H9 (cell line): ENCODE measurements around the gene UBE2B. TPM values are rescaled to one million over a fixed set of nuclear protein-coding genes. Genes with fewer than 3 reads are reported as not detected.

Experiments
- DNase-seq: peaks from one replicate; pipeline ENCODE4 v3.0.0-alpha.2; 2017
- H2AFZ ChIP-seq: one replicate; pipeline ENCODE4 v1.6.1; 2013; ENCODE audit warnings: mild to moderate bottlenecking, low read length, control low read depth, moderate library complexity
- H2AK5ac ChIP-seq: 2 replicates; pipeline ENCODE4 v1.6.1; 2013; ENCODE audit warnings: low read length, control low read depth, mixed read lengths; ENCODE audit not compliant: insufficient read length
- H2BK120ac ChIP-seq: one replicate; pipeline ENCODE4 v1.6.1; 2013; ENCODE audit warnings: low read depth, mild to moderate bottlenecking, low read length, control low read depth, inconsistent platforms; ENCODE audit not compliant: poor library complexity, severe bottlenecking
- H2BK12ac ChIP-seq: 2 replicates; pipeline ENCODE4 v1.6.1; 2013; ENCODE audit warnings: low read length, control low read depth, mixed read lengths, low read depth; ENCODE audit not compliant: insufficient read length
- H2BK15ac ChIP-seq: 2 replicates; pipeline ENCODE4 v1.6.1; 2013; ENCODE audit warnings: low read depth, low read length, control low read depth
- H2BK20ac ChIP-seq: one replicate; pipeline ENCODE4 v1.6.1; 2013; ENCODE audit warnings: low read depth, mild to moderate bottlenecking, low read length, control low read depth, inconsistent platforms; ENCODE audit not compliant: poor library complexity, severe bottlenecking
- H2BK5ac ChIP-seq: 2 replicates; pipeline ENCODE4 v1.6.1; 2013; ENCODE audit warnings: low read length, control low read depth, mixed read lengths; ENCODE audit not compliant: insufficient read length
- H3K14ac ChIP-seq: 2 replicates; pipeline ENCODE4 v1.6.1; 2013; ENCODE audit warnings: low read length, control low read depth; ENCODE audit not compliant: insufficient read depth
- H3K18ac ChIP-seq: 2 replicates; pipeline ENCODE4 v1.6.1; 2013; ENCODE audit warnings: low read depth, mild to moderate bottlenecking, mixed read lengths, low read length, control low read depth; ENCODE audit not compliant: insufficient read length
- H3K23ac ChIP-seq: 2 replicates; pipeline ENCODE4 v1.6.1; 2013; ENCODE audit warnings: low read length, control low read depth, mixed read lengths, low read depth; ENCODE audit not compliant: insufficient read length
- H3K23me2 ChIP-seq: 2 replicates; pipeline ENCODE4 v1.6.1; 2013; ENCODE audit warnings: low read depth, mild to moderate bottlenecking, mixed read lengths, low read length, control low read depth; ENCODE audit not compliant: insufficient read length, poor library complexity, severe bottlenecking
- H3K27ac ChIP-seq: 2 replicates; pipeline ENCODE4 v1.5.1; 2013; ENCODE audit warnings: low read length, control low read depth, mixed read lengths, low read depth; ENCODE audit not compliant: insufficient read length
- H3K27me3 ChIP-seq: 2 replicates; pipeline ENCODE4 v1.6.1; 2013; ENCODE audit warnings: low read length, control low read depth, inconsistent platforms; ENCODE audit not compliant: insufficient read depth
- H3K4ac ChIP-seq: 2 replicates; pipeline ENCODE4 v1.6.1; 2013; ENCODE audit warnings: low read depth, mild to moderate bottlenecking, control low read depth, inconsistent platforms, low read length, moderate library complexity
- H3K4me1 ChIP-seq: 2 replicates; pipeline ENCODE4 v1.6.1; 2013; ENCODE audit warnings: low read length, control low read depth, inconsistent platforms; ENCODE audit not compliant: insufficient read depth
- H3K4me2 ChIP-seq: 2 replicates; pipeline ENCODE4 v1.6.1; 2013; ENCODE audit warnings: low read length, control low read depth, mixed read lengths; ENCODE audit not compliant: insufficient read length, insufficient read depth
- H3K56ac ChIP-seq: 2 replicates; pipeline ENCODE4 v1.6.1; 2013; ENCODE audit warnings: low read depth, mild to moderate bottlenecking, mixed read lengths, low read length, control low read depth; ENCODE audit not compliant: insufficient read length
- H3K79me1 ChIP-seq: 2 replicates; pipeline ENCODE4 v1.6.1; 2013; ENCODE audit warnings: low read depth, mild to moderate bottlenecking, moderate library complexity, low read length, control low read depth, inconsistent platforms; ENCODE audit not compliant: insufficient read depth, poor library complexity, severe bottlenecking
- H3K79me2 ChIP-seq: 2 replicates; pipeline ENCODE4 v1.6.1; 2013; ENCODE audit warnings: low read length, control low read depth, inconsistent platforms; ENCODE audit not compliant: insufficient read depth
- H3K9ac ChIP-seq: 2 replicates; pipeline ENCODE4 v1.6.1; 2013; ENCODE audit warnings: low read length, control low read depth, mixed read lengths; ENCODE audit not compliant: insufficient read length; ENCODE audit errors: extremely low read depth
- H3K9me3 ChIP-seq: one replicate; pipeline ENCODE4 v1.6.1; 2013; ENCODE audit warnings: low read depth, low read length, inconsistent platforms; ENCODE audit not compliant: control insufficient read depth
- H3T11ph ChIP-seq: one replicate; pipeline ENCODE4 v1.6.1; 2013; ENCODE audit warnings: mild to moderate bottlenecking, low read length, control low read depth, inconsistent platforms
- H4K20me1 ChIP-seq: one replicate; pipeline ENCODE4 v1.6.1; 2013; ENCODE audit not compliant: control insufficient read depth, insufficient read length, insufficient read depth
- H4K5ac ChIP-seq: 2 replicates; pipeline ENCODE4 v1.6.1; 2013; ENCODE audit warnings: low read depth, mild to moderate bottlenecking, mixed read lengths, low read length, control low read depth; ENCODE audit not compliant: insufficient read length
- H4K8ac ChIP-seq: replicated peaks from 2 replicates; pipeline ENCODE4 v1.6.1; 2013; ENCODE audit warnings: low read length, control low read depth, mixed read lengths, low read depth; ENCODE audit not compliant: insufficient read length
- H4K91ac ChIP-seq: 2 replicates; pipeline ENCODE4 v1.6.1; 2013; ENCODE audit warnings: low read depth, mild to moderate bottlenecking, moderate library complexity, mixed read lengths, low read length, control low read depth; ENCODE audit not compliant: insufficient read length
- H3K27ac Mint-ChIP-seq, 3 experiments: 2 replicates in 2 of 3; 3 replicates in 1 of 3; pipeline ENCODE4 v1.8.0; 2020 to 2021; ENCODE audit warnings: mixed read lengths in 3 of 3, mild to moderate bottlenecking in 1 of 3, moderate library complexity in 1 of 3
- H3K27me3 Mint-ChIP-seq: 2 replicates; pipeline ENCODE4 v1.8.0; 2021; ENCODE audit warnings: low read depth, mild to moderate bottlenecking, moderate library complexity, mixed read lengths
- H3K36me3 Mint-ChIP-seq, 3 experiments: 2 replicates in 2 of 3; 3 replicates in 1 of 3; pipeline ENCODE4 v1.8.0; 2020 to 2021; ENCODE audit warnings: low read depth in 3 of 3, mixed read lengths in 3 of 3; ENCODE audit not compliant: insufficient read depth in 1 of 3
- H3K4me1 Mint-ChIP-seq, 2 experiments: 2 replicates each; pipeline ENCODE4 v1.8.0; 2020; ENCODE audit warnings: mixed read lengths in 2 of 2
- H3K4me3 Mint-ChIP-seq, 2 experiments: 2 replicates in 1 of 2; 3 replicates in 1 of 2; pipeline ENCODE4 v1.8.0; 2020 to 2021; ENCODE audit warnings: mild to moderate bottlenecking in 2 of 2, mixed read lengths in 2 of 2, moderate library complexity in 1 of 2
- H3K9me3 Mint-ChIP-seq, 2 experiments: 2 replicates in 1 of 2; 3 replicates in 1 of 2; pipeline ENCODE4 v1.8.0; 2020; ENCODE audit warnings: mild to moderate bottlenecking in 2 of 2, mixed read lengths in 2 of 2, moderate library complexity in 1 of 2
- WGBS: extraction: QIAGEN DNeasy Blood & Tissue Kit; methylation state at CpG from one replicate; pipeline ENCODE4 v1.1.7; 2013; ENCODE audit warnings: missing lambda C conversion rate, low lambda C conversion rate, mixed read lengths; ENCODE audit not compliant: insufficient read length; ENCODE audit errors: extremely low coverage; 5-methylcytosine and 5-hydroxymethylcytosine counted together
- total RNA-seq: library from RNA; stranded (reverse); gene quantifications from 2 replicates; pipeline ENCODE4 v1.2.1, GENCODE V29; 2021
- TF ChIP-seq, protein P1 (sequence below): fragments of 200-600 bp; sonication (generic); conservative IDR thresholded peaks from 3 replicates; pipeline ENCODE4 v1.8.0; 2021; ENCODE audit warnings: antibody characterized with exemption, mild to moderate bottlenecking

UBE2B gene
- total RNA-seq, 1 experiment from 2014 or later = 50.3 TPM

DNA sequence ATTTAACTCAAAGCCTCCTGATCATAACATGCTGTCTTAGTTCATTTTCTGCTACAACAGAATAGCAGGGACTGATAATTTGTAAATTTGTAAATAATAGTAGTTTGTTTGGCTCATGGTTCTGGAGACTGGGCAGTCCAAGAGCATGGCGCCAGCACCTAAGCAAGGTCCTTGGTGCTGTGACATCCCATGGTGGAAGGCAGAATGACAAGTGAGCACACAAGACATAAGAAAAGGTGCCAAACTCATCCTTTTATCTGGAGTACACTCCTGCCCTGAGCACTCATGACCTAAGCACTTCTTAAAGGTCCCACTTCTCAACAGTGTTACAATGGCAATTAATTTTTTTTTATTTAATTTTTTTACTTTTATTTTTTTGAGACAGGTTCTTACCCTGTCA is 16.1 kb downstream of the UBE2B start:
- Histone ChIP-seq H3K4me1 (no peaks in the 10 kb centered on the region), H3K23me2 (no peaks in the 10 kb centered on the region), H3K27ac (no peak overlapping the region), H2AK5ac (no peak overlapping the region), H3K14ac (no peak overlapping the region), H2BK120ac (no peak overlapping the region), H3K27me3 (no peaks in the 10 kb centered on the region), H3K79me1 (no peaks in the 10 kb centered on the region), H3K4me2 (no peak overlapping the region), H4K91ac (no peak overlapping the region), H3K9me3 (no peaks in the 10 kb centered on the region), H2AFZ (no peak overlapping the region), H3K56ac (no peak overlapping the region), H4K5ac (no peak overlapping the region), H3K79me2 (no peaks in the 10 kb centered on the region), H4K8ac (no peak overlapping the region), H4K20me1 (no peaks in the 10 kb centered on the region), H3T11ph (no peak overlapping the region), H2BK20ac (no peak overlapping the region), H3K18ac (no peak overlapping the region), H3K9ac (no peak overlapping the region), H3K4ac (no peak overlapping the region), H2BK5ac (no peak overlapping the region), H2BK15ac (no peak overlapping the region), H2BK12ac (no peak overlapping the region), H3K23ac (no peak overlapping the region)
- TF ChIP-seq, protein P1, sequence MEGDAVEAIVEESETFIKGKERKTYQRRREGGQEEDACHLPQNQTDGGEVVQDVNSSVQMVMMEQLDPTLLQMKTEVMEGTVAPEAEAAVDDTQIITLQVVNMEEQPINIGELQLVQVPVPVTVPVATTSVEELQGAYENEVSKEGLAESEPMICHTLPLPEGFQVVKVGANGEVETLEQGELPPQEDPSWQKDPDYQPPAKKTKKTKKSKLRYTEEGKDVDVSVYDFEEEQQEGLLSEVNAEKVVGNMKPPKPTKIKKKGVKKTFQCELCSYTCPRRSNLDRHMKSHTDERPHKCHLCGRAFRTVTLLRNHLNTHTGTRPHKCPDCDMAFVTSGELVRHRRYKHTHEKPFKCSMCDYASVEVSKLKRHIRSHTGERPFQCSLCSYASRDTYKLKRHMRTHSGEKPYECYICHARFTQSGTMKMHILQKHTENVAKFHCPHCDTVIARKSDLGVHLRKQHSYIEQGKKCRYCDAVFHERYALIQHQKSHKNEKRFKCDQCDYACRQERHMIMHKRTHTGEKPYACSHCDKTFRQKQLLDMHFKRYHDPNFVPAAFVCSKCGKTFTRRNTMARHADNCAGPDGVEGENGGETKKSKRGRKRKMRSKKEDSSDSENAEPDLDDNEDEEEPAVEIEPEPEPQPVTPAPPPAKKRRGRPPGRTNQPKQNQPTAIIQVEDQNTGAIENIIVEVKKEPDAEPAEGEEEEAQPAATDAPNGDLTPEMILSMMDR = no peak
- no peaks in the 10 kb centered on the region for H3K4me1 Mint-ChIP-seq
- no peak for DNase-seq
- no CpG with 5 or more reads among the region's 1 CpG for WGBS
- H3K27ac Mint-ChIP-seq = no peak overlapping the region
- H3K4me3 Mint-ChIP-seq = no peak overlapping the region
- no peaks in the 10 kb centered on the region for H3K9me3 Mint-ChIP-seq
- H3K36me3 Mint-ChIP-seq = peaks cover 25 to 84% (median 71%) of the 10 kb centered on the region in 3 experiments; a peak in 6 of 7 replicates
- H3K27me3 Mint-ChIP-seq = no peaks in the 10 kb centered on the region; the same call in 1 of the 2 replicates
